ENCODE results near the gene NQO2. TPM values are rescaled to one million over a fixed set of nuclear protein-coding genes. Genes with fewer than 3 reads are reported as not detected.

NQO2 gene
- total and polyA plus RNA-seq, 2 of the 13 experiments (the other 11 are each of a cell fraction or from before 2014, with no cell fraction given) = 32.2 to 56.5 TPM

DNA sequence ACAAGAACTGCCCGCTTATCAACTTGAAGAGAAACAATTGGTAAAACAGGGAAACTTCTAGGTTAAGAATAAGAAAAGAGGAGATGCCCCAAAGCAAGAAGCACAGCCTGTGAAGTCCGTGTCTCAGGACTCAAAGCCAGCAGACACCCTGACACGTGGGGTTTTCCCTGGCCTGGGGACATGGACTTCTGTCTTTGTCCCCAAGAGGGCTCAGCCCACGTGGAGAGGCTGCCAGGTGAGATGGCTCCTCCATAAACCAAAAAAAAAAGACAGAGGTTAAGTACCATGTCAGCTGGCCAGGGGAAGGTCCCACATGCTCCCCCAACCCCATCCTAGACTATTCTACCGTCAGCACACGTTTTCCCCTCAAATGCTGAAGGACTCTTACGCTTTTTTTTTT, 38.2 kb upstream of the NQO2 start:
- ATAC-seq (peak; percentile 30; the same call in 1 of the 3 replicates), DNase-seq (ENCODE audit: low spot score) (no peak), FAIRE-seq (no peak)
- Histone ChIP-seq H3K27ac (ENCODE audit: extremely low read length, insufficient read depth, low read length) (no peak overlapping the region), H3K4me1 (ENCODE audit: insufficient read depth, low read length) (peaks cover 44% of the 10 kb centered on the region), H3K4me2 (ENCODE audit: low read depth, low read length) (0 out of 2 replicates have a peak overlapping the region, but pooled peaks have one; percentile 3), H2AFZ (ENCODE audit: low read length) (no peak overlapping the region), H3K27me3 (ENCODE audit: control insufficient read depth in 1 of 2, insufficient read depth in 2 of 2, low read length in 2 of 2) (no peaks in the 10 kb centered on the region), H3K4me3 (replicated peaks in 1 of 3; ENCODE audit: insufficient read depth in 1 of 3, low read depth in 2 of 3, low read length in 3 of 3) (no peak overlapping the region), H3K36me3 (replicated peaks in 1 of 2; ENCODE audit: control insufficient read depth in 1 of 2, insufficient read depth in 2 of 2, low read length in 2 of 2) (no peaks in the 10 kb centered on the region), H3K79me2 (ENCODE audit: insufficient read depth, low read length) (no peaks in the 10 kb centered on the region), H3K9ac (ENCODE audit: insufficient read depth, low read depth, low read length) (no peak overlapping the region), H3K9me3 (ENCODE audit: low read length) (no peaks in the 10 kb centered on the region), H4K20me1 (ENCODE audit: insufficient read depth, low read length) (no peaks in the 10 kb centered on the region)
- 79% methylated on average over 6 of the region's 7 CpGs for WGBS (ENCODE audit: low lambda C conversion rate)
- BruUV-seq (replicated peaks) = no TSS peak
- CTCF ChIA-PET (ENCODE audit: low intra/inter-chr PET ratio, low total read pairs) = no interaction called here
- TF ChIP-seq, protein P1, sequence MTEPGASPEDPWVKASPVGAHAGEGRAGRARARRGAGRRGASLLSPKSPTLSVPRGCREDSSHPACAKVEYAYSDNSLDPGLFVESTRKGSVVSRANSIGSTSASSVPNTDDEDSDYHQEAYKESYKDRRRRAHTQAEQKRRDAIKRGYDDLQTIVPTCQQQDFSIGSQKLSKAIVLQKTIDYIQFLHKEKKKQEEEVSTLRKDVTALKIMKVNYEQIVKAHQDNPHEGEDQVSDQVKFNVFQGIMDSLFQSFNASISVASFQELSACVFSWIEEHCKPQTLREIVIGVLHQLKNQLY (CRISPR knock-in tag; IDR thresholded peaks at IDR 0.05) = no peak
- TF ChIP-seq ZNF331 (CRISPR knock-in tag; IDR thresholded peaks at IDR 0.05) (no peak), IRX3 (CRISPR knock-in tag; IDR thresholded peaks at IDR 0.05; ENCODE audit: borderline replicate concordance, low read depth) (no peak), ZBTB21 (CRISPR knock-in tag; IDR thresholded peaks at IDR 0.05) (no peak), ZNF432 (CRISPR knock-in tag; IDR thresholded peaks at IDR 0.05; ENCODE audit: borderline replicate concordance) (no peak), AGO1 (IDR thresholded peaks at IDR 0.05; ENCODE audit: low read depth, low read length, poor library complexity, severe bottlenecking) (no peak), TCF7L2 (IDR thresholded peaks at IDR 0.05; ENCODE audit: low read depth, low read length) (no peak), ZNF282 (IDR thresholded peaks at IDR 0.05; ENCODE audit: partially characterized antibody) (no peak)
- TF ChIP-seq, protein P2, sequence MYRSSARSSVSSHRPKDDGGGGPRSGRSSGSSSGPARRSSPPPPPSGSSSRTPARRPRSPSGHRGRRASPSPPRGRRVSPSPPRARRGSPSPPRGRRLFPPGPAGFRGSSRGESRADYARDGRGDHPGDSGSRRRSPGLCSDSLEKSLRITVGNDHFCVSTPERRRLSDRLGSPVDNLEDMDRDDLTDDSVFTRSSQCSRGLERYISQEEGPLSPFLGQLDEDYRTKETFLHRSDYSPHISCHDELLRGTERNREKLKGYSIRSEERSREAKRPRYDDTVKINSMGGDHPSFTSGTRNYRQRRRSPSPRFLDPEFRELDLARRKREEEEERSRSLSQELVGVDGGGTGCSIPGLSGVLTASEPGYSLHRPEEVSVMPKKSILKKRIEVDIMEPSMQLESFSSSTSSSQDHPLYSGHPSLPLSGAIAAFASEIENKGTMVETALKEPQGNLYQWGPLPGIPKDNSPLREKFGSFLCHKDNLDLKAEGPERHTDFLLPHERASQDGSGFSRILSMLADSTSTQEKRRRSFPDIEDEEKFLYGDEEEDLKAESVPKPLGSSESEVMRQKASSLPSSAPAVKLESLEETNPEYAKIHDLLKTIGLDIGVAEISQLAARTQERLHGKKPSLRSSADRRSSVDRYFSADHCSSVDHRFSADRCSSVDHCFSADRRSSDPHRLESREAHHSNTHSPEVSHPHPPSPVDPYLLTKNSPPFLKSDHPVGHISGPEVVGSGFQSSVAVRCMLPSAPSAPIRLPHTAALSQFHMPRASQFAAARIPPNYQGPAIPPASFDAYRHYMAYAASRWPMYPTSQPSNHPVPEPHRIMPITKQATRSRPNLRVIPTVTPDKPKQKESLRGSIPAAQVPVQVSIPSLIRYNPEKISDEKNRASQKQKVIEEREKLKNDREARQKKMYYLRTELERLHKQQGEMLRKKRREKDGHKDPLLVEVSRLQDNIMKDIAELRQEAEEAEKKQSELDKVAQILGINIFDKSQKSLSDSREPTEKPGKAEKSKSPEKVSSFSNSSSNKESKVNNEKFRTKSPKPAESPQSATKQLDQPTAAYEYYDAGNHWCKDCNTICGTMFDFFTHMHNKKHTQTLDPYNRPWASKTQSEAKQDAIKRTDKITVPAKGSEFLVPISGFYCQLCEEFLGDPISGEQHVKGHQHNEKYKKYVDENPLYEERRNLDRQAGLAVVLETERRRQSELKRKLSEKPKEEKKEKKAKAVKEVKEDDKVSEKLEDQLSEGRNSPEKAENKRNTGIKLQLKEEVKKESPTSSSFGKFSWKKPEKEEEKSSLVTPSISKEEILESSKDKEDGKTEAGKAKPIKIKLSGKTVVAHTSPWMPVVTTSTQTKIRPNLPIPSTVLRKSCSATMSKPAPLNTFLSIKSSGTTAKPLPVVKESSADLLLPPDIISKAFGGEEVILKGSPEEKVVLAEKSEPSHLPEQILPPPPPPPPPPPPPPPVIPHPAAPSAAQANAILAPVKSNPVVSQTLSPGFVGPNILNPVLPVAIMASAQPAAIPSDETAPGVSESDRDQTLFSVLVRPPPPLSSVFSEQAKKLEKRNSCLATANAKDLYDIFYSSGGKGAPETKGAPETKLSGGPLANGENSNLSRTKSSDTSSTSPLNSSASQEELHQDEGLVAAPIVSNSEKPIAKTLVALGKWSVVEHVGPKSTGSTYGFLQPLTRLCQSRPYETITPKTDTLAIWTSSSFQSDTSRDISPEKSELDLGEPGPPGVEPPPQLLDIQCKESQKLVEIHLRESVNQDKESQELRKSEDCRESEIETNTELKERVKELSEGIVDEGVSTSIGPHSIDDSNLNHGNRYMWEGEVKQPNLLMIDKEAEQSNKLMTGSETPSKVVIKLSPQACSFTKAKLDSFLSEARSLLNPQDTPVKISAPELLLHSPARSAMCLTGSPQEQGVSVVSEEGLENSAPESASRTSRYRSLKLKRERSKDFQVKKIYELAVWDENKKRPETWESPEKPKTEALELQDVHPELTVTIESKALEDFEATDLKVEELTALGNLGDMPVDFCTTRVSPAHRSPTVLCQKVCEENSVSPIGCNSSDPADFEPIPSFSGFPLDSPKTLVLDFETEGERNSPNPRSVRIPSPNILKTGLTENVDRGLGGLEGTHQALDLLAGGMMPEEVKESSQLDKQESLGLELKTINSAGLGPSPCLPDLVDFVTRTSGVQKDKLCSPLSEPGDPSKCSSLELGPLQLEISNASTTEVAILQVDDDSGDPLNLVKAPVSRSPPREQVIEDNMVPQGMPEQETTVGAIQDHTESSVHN (CRISPR knock-in tag; IDR thresholded peaks at IDR 0.05) = no peak
- TF ChIP-seq, protein P3, sequence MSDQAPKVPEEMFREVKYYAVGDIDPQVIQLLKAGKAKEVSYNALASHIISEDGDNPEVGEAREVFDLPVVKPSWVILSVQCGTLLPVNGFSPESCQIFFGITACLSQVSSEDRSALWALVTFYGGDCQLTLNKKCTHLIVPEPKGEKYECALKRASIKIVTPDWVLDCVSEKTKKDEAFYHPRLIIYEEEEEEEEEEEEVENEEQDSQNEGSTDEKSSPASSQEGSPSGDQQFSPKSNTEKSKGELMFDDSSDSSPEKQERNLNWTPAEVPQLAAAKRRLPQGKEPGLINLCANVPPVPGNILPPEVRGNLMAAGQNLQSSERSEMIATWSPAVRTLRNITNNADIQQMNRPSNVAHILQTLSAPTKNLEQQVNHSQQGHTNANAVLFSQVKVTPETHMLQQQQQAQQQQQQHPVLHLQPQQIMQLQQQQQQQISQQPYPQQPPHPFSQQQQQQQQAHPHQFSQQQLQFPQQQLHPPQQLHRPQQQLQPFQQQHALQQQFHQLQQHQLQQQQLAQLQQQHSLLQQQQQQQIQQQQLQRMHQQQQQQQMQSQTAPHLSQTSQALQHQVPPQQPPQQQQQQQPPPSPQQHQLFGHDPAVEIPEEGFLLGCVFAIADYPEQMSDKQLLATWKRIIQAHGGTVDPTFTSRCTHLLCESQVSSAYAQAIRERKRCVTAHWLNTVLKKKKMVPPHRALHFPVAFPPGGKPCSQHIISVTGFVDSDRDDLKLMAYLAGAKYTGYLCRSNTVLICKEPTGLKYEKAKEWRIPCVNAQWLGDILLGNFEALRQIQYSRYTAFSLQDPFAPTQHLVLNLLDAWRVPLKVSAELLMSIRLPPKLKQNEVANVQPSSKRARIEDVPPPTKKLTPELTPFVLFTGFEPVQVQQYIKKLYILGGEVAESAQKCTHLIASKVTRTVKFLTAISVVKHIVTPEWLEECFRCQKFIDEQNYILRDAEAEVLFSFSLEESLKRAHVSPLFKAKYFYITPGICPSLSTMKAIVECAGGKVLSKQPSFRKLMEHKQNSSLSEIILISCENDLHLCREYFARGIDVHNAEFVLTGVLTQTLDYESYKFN (CRISPR knock-in tag; conservative IDR thresholded peaks at IDR 0.05) = no peak
- in situ Hi-C loops (cut with HindIII; ENCODE audit: extremely low pct_ligation_motif_present, low pct_unique_long_range_greater_than_20kb) (no loop called here), intact Hi-C loops (cut with micrococcal nuclease; ENCODE audit: unreplicated experiment) (no loop called here)
- POLR2A ChIA-PET = interaction anchor here (1.4 kb wide), 1 partner anchor 10 kb away, joined by 9 read pairs; the partner anchor contains the start of gene SERPINB6
